GM12878 (cell line): ENCODE results near the gene CACNG5.

ENCODE experiments used
- EZH2 ChIP-seq: IDR thresholded peaks from 2 replicates; pipeline ENCODE4 v1.6.1; 2012; ENCODE audit warnings: low read depth, mild to moderate bottlenecking, control low read depth, inconsistent platforms, low read length, borderline replicate concordance; ENCODE audit not compliant: control insufficient read depth
- MAX ChIP-seq: IDR thresholded peaks from 2 replicates; pipeline ENCODE4 v1.6.1; 2012; ENCODE audit warnings: low read depth, low read length, improper control_type of control experiment
- NR2F1 ChIP-seq: fragments of 450-650 bp; conservative IDR thresholded peaks from 2 replicates; pipeline ENCODE4 v1.6.1; 2017; ENCODE audit warnings: mild to moderate bottlenecking
- PAX8 ChIP-seq: fragments of 450-650 bp; IDR thresholded peaks from 2 replicates; pipeline ENCODE4 v1.6.1; 2017; ENCODE audit warnings: mild to moderate bottlenecking, moderate library complexity
- PBX3 ChIP-seq: IDR thresholded peaks from 2 replicates; pipeline ENCODE4 v1.6.1; 2011; ENCODE audit warnings: mild to moderate bottlenecking, low read depth, low read length, moderate library complexity; ENCODE audit not compliant: insufficient replicate concordance
- SUPT20H ChIP-seq: IDR thresholded peaks from 2 replicates; pipeline ENCODE4 v1.6.1; 2011; ENCODE audit warnings: low read depth, mild to moderate bottlenecking, low read length, moderate library complexity, borderline replicate concordance; ENCODE audit not compliant: control insufficient read depth
- WRNIP1 ChIP-seq: IDR thresholded peaks from 2 replicates; pipeline ENCODE4 v1.6.1; 2011; ENCODE audit warnings: low read depth, low read length, improper control_type of control experiment, borderline replicate concordance
- ZNF622 ChIP-seq: fragments of 450-650 bp; IDR thresholded peaks from 2 replicates; pipeline ENCODE4 v1.6.1; 2017; ENCODE audit warnings: mild to moderate bottlenecking, inconsistent platforms
- TF ChIP-seq, protein P1 (sequence below): fragments of 450-650 bp; IDR thresholded peaks from 2 replicates; pipeline ENCODE4 v1.6.1; 2017; ENCODE audit warnings: mild to moderate bottlenecking, low read depth, inconsistent platforms; ENCODE audit not compliant: poor library complexity, severe bottlenecking
- TF ChIP-seq, protein P2 (sequence below), 3 experiments: IDR thresholded peaks in 2 of 3; conservative IDR thresholded peaks in 1 of 3; 2 replicates each; pipeline ENCODE4 v1.5.1; 2011; ENCODE audit warnings: low read depth in 3 of 3, low read length in 3 of 3, mild to moderate bottlenecking in 3 of 3, control low read depth in 2 of 3, moderate library complexity in 2 of 3, inconsistent platforms in 1 of 3, mixed read lengths in 1 of 3; ENCODE audit not compliant: control insufficient read depth in 2 of 3, insufficient read depth in 1 of 3; ENCODE audit errors: extremely low read depth in 1 of 3
- TF ChIP-seq, protein P3 (sequence below): IDR thresholded peaks from 2 replicates; pipeline ENCODE4 v1.6.1; 2011; ENCODE audit warnings: borderline replicate concordance, low read depth, mild to moderate bottlenecking, moderate library complexity, mixed read lengths, low read length; ENCODE audit not compliant: insufficient read depth; ENCODE audit errors: extremely low read length
- TF ChIP-seq, protein P4 (sequence below): fragments of 450-650 bp; formaldehyde crosslinking; IDR thresholded peaks from 2 replicates; pipeline ENCODE4 v1.4.0; 2022; ENCODE audit warnings: mild to moderate bottlenecking, moderate library complexity

GRCh38 chr17:66833201-66833600 lies 1.7 kb upstream of the CACNG5 start:
- no peak for TF ChIP-seq EZH2
- TF ChIP-seq, protein P1, sequence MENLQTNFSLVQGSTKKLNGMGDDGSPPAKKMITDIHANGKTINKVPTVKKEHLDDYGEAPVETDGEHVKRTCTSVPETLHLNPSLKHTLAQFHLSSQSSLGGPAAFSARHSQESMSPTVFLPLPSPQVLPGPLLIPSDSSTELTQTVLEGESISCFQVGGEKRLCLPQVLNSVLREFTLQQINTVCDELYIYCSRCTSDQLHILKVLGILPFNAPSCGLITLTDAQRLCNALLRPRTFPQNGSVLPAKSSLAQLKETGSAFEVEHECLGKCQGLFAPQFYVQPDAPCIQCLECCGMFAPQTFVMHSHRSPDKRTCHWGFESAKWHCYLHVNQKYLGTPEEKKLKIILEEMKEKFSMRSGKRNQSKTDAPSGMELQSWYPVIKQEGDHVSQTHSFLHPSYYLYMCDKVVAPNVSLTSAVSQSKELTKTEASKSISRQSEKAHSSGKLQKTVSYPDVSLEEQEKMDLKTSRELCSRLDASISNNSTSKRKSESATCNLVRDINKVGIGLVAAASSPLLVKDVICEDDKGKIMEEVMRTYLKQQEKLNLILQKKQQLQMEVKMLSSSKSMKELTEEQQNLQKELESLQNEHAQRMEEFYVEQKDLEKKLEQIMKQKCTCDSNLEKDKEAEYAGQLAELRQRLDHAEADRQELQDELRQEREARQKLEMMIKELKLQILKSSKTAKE = no peak
- no peak for TF ChIP-seq NR2F1
- TF ChIP-seq, protein P2, sequence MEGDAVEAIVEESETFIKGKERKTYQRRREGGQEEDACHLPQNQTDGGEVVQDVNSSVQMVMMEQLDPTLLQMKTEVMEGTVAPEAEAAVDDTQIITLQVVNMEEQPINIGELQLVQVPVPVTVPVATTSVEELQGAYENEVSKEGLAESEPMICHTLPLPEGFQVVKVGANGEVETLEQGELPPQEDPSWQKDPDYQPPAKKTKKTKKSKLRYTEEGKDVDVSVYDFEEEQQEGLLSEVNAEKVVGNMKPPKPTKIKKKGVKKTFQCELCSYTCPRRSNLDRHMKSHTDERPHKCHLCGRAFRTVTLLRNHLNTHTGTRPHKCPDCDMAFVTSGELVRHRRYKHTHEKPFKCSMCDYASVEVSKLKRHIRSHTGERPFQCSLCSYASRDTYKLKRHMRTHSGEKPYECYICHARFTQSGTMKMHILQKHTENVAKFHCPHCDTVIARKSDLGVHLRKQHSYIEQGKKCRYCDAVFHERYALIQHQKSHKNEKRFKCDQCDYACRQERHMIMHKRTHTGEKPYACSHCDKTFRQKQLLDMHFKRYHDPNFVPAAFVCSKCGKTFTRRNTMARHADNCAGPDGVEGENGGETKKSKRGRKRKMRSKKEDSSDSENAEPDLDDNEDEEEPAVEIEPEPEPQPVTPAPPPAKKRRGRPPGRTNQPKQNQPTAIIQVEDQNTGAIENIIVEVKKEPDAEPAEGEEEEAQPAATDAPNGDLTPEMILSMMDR (IDR thresholded peaks at IDR 0.05 in 2 of 3, conservative IDR thresholded peaks at IDR 0.05 in 1 of 3; ENCODE audit: control insufficient read depth in 2 of 3, extremely low read depth in 1 of 3, insufficient read depth in 1 of 3, low read depth in 3 of 3, low read length in 3 of 3) = no peak
- TF ChIP-seq PBX3 = no peak
- TF ChIP-seq, protein P3, sequence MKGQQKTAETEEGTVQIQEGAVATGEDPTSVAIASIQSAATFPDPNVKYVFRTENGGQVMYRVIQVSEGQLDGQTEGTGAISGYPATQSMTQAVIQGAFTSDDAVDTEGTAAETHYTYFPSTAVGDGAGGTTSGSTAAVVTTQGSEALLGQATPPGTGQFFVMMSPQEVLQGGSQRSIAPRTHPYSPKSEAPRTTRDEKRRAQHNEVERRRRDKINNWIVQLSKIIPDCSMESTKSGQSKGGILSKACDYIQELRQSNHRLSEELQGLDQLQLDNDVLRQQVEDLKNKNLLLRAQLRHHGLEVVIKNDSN = no peak
- TF ChIP-seq MAX = no peak
- TF ChIP-seq, protein P4, sequence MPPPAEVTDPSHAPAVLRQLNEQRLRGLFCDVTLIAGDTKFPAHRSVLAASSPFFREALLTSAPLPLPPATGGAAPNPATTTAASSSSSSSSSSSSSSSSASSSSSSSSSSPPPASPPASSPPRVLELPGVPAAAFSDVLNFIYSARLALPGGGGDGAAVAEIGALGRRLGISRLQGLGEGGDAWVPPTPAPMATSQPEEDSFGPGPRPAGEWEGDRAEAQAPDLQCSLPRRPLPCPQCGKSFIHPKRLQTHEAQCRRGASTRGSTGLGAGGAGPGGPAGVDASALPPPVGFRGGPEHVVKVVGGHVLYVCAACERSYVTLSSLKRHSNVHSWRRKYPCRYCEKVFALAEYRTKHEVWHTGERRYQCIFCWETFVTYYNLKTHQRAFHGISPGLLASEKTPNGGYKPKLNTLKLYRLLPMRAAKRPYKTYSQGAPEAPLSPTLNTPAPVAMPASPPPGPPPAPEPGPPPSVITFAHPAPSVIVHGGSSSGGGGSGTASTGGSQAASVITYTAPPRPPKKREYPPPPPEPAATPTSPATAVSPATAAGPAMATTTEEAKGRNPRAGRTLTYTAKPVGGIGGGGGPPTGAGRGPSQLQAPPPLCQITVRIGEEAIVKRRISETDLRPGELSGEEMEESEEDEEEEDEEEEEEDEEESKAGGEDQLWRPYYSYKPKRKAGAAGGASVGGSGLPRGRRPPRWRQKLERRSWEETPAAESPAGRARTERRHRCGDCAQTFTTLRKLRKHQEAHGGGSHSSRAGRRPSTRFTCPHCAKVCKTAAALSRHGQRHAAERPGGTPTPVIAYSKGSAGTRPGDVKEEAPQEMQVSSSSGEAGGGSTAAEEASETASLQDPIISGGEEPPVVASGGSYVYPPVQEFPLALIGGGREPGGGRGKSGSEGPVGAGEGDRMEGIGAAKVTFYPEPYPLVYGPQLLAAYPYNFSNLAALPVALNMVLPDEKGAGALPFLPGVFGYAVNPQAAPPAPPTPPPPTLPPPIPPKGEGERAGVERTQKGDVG (CRISPR knock-in tag) = no peak
- TF ChIP-seq PAX8 = no peak
- no peak for TF ChIP-seq ZNF622
- no peak for TF ChIP-seq SUPT20H
- TF ChIP-seq WRNIP1 = no peak
